ENCODE measurements around the gene KIR3DL2. TPM values are rescaled to one million over a fixed set of nuclear protein-coding genes. Genes with fewer than 3 reads are reported as not detected.
"Not testable (repeated sequence)": the region's sequence is repeated elsewhere in the genome, so short reads cannot be mapped to it uniquely, and the experiment has no call there.

The KIR3DL2 gene
- total RNA-seq, 2 experiments from 2014 or later: 0.18 TPM; not detected in 1

GRCh38 chr19:54843171-54843570 is 7.1 kb upstream of the KIR3DL2 start:
- H3K4me3 Mint-ChIP-seq, DNase-seq, H3K27ac Mint-ChIP-seq, H3K36me3 Mint-ChIP-seq, H3K9me3 Mint-ChIP-seq, H3K4me1 Mint-ChIP-seq, H3K27me3 Mint-ChIP-seq: not testable (repeated sequence)

GRCh38 chr19:54850930-54851329 is 687 bp downstream of the KIR3DL2 start:
- Mint-ChIP-seq H3K27me3 (peaks cover 10% of the 10 kb centered on the region), H3K36me3 (no peaks in the 10 kb centered on the region), H3K9me3 (peaks cover 2% of the 10 kb centered on the region), H3K27ac (no peak overlapping the region), H3K4me3 (no peak overlapping the region), H3K4me1 (no peaks in the 10 kb centered on the region)
- DNase-seq: no peak

- no peaks in the 10 kb centered on the region for H3K36me3 Mint-ChIP-seq
- peaks cover 10% of the 10 kb centered on the region for H3K27me3 Mint-ChIP-seq
- no peak for DNase-seq
- no peak overlapping the region for H3K27ac Mint-ChIP-seq
- peaks cover 2% of the 10 kb centered on the region for H3K9me3 Mint-ChIP-seq
- H3K4me1 Mint-ChIP-seq: no peaks in the 10 kb centered on the region
- no peak overlapping the region for H3K4me3 Mint-ChIP-seq
Measured at GRCh38 chr19:54851353-54851752, 1.1 kb downstream of the KIR3DL2 start.

GRCh38 chr19:54855241-54855640 is 5.0 kb downstream of the KIR3DL2 start:
- not testable (repeated sequence) for DNase-seq, H3K4me1 Mint-ChIP-seq, H3K9me3 Mint-ChIP-seq, H3K4me3 Mint-ChIP-seq, H3K36me3 Mint-ChIP-seq, H3K27ac Mint-ChIP-seq
- H3K27me3 Mint-ChIP-seq: peaks cover 16% of the 10 kb centered on the region

- DNase-seq, H3K4me1 Mint-ChIP-seq, H3K27ac Mint-ChIP-seq, H3K4me3 Mint-ChIP-seq, H3K36me3 Mint-ChIP-seq, H3K9me3 Mint-ChIP-seq: not testable (repeated sequence)
- H3K27me3 Mint-ChIP-seq: peaks cover 16% of the 10 kb centered on the region
Measured at GRCh38 chr19:54858476-54858875, 8.2 kb downstream of the KIR3DL2 start.

- not testable (repeated sequence) for H3K4me3 Mint-ChIP-seq, H3K9me3 Mint-ChIP-seq, H3K27ac Mint-ChIP-seq, H3K4me1 Mint-ChIP-seq, H3K36me3 Mint-ChIP-seq, DNase-seq
- peaks cover 15% of the 10 kb centered on the region for H3K27me3 Mint-ChIP-seq
Measured at GRCh38 chr19:54859421-54859820, 9.2 kb downstream of the KIR3DL2 start.

GRCh38 chr19:54863459-54863858 is 13.2 kb downstream of the KIR3DL2 start:
- not testable (repeated sequence) for H3K36me3 Mint-ChIP-seq, H3K4me3 Mint-ChIP-seq, H3K27ac Mint-ChIP-seq, DNase-seq, H3K4me1 Mint-ChIP-seq, H3K9me3 Mint-ChIP-seq
- H3K27me3 Mint-ChIP-seq: peaks cover 33% of the 10 kb centered on the region

GRCh38 chr19:54871696-54872095 is 21.5 kb downstream of the KIR3DL2 start:
- Mint-ChIP-seq H3K4me1 (no peaks in the 10 kb centered on the region), H3K36me3 (no peaks in the 10 kb centered on the region), H3K27ac (no peak overlapping the region), H3K4me3 (no peak overlapping the region), H3K27me3 (peaks cover 21% of the 10 kb centered on the region), H3K9me3 (peaks cover 2% of the 10 kb centered on the region)
- no peak for DNase-seq

GRCh38 chr19:54873990-54874389 is 23.7 kb downstream of the KIR3DL2 start, which contains the start of gene FCAR:
TSS of gene FCAR (plus strand) at chr19:54874235. CDS start at chr19:54874290, 55 bp downstream.
- Mint-ChIP-seq H3K4me1 (no peaks in the 10 kb centered on the region), H3K36me3 (no peaks in the 10 kb centered on the region), H3K4me3 (no peak within 1 kb of the TSS), H3K27ac (no peak within 1 kb of the TSS), H3K9me3 (no peaks in the 10 kb centered on the region), H3K27me3 (peaks cover 8% of the 10 kb centered on the region)
- no peak for DNase-seq

GRCh38 chr19:54875506-54875905 is 25.3 kb downstream of the KIR3DL2 start:
- no peak for DNase-seq
- no peaks in the 10 kb centered on the region for H3K36me3 Mint-ChIP-seq
- no peak overlapping the region for H3K4me3 Mint-ChIP-seq
- H3K4me1 Mint-ChIP-seq: no peaks in the 10 kb centered on the region
- H3K27ac Mint-ChIP-seq: no peak overlapping the region
- H3K27me3 Mint-ChIP-seq: peaks cover 23% of the 10 kb centered on the region
- H3K9me3 Mint-ChIP-seq: no peaks in the 10 kb centered on the region

- peaks cover 35% of the 10 kb centered on the region for H3K27me3 Mint-ChIP-seq
- no peaks in the 10 kb centered on the region for H3K36me3 Mint-ChIP-seq
- no peaks in the 10 kb centered on the region for H3K4me1 Mint-ChIP-seq
- DNase-seq: no peak
- H3K9me3 Mint-ChIP-seq: no peaks in the 10 kb centered on the region
- no peak overlapping the region for H3K27ac Mint-ChIP-seq
- no peak overlapping the region for H3K4me3 Mint-ChIP-seq
Measured at GRCh38 chr19:54877471-54877870, 27.2 kb downstream of the KIR3DL2 start.

- Mint-ChIP-seq H3K27ac (no peak overlapping the region), H3K9me3 (no peaks in the 10 kb centered on the region), H3K36me3 (no peaks in the 10 kb centered on the region), H3K27me3 (peaks cover 56% of the 10 kb centered on the region), H3K4me3 (no peak overlapping the region), H3K4me1 (no peaks in the 10 kb centered on the region)
- no peak for DNase-seq
Measured at GRCh38 chr19:54881884-54882283, 31.6 kb downstream of the KIR3DL2 start.

GRCh38 chr19:54882758-54883157 is 32.5 kb downstream of the KIR3DL2 start:
- Mint-ChIP-seq H3K36me3 (no peaks in the 10 kb centered on the region), H3K27ac (no peak overlapping the region), H3K9me3 (no peaks in the 10 kb centered on the region), H3K4me1 (no peaks in the 10 kb centered on the region), H3K27me3 (peaks cover 56% of the 10 kb centered on the region), H3K4me3 (no peak overlapping the region)
- no peak for DNase-seq

GRCh38 chr19:54883228-54883627 is 33.0 kb downstream of the KIR3DL2 start:
- H3K27me3 Mint-ChIP-seq: peaks cover 57% of the 10 kb centered on the region
- no peak overlapping the region for H3K4me3 Mint-ChIP-seq
- H3K9me3 Mint-ChIP-seq: no peaks in the 10 kb centered on the region
- H3K4me1 Mint-ChIP-seq: no peaks in the 10 kb centered on the region
- H3K36me3 Mint-ChIP-seq: no peaks in the 10 kb centered on the region
- H3K27ac Mint-ChIP-seq: no peak overlapping the region
- no peak for DNase-seq

GRCh38 chr19:54888239-54888638 is 38.0 kb downstream of the KIR3DL2 start:
- Mint-ChIP-seq H3K4me3 (no peak overlapping the region), H3K36me3 (no peaks in the 10 kb centered on the region), H3K27me3 (peaks cover 35% of the 10 kb centered on the region), H3K4me1 (no peaks in the 10 kb centered on the region), H3K9me3 (no peaks in the 10 kb centered on the region), H3K27ac (no peak overlapping the region)
- DNase-seq: no peak

- Mint-ChIP-seq H3K27me3 (peaks cover 29% of the 10 kb centered on the region), H3K36me3 (no peaks in the 10 kb centered on the region), H3K4me3 (no peak overlapping the region), H3K4me1 (no peaks in the 10 kb centered on the region), H3K9me3 (no peaks in the 10 kb centered on the region), H3K27ac (no peak overlapping the region)
- no peak for DNase-seq
Measured at GRCh38 chr19:54889566-54889965, 39.3 kb downstream of the KIR3DL2 start.

- Mint-ChIP-seq H3K4me1 (no peaks in the 10 kb centered on the region), H3K27me3 (peaks cover 14% of the 10 kb centered on the region)
- DNase-seq: no peak
Measured at GRCh38 chr19:54893406-54893805, 43.2 kb downstream of the KIR3DL2 start.

More at GRCh38 chr19:54893406-54893805, 43.2 kb downstream of the KIR3DL2 start:
- no peaks in the 10 kb centered on the region for H3K36me3 Mint-ChIP-seq
- no peaks in the 10 kb centered on the region for H3K9me3 Mint-ChIP-seq
- no peak overlapping the region for H3K4me3 Mint-ChIP-seq
- H3K27ac Mint-ChIP-seq: no peak overlapping the region

Data from activated naive CD8-positive, alpha-beta T cell treated with anti-CD3 and anti-CD28 coated beads for 36 hours (primary cell).